Dendritic cell treated with granulocyte-macrophage colony-stimulating factor and Interleukin-4, amounts not matched to agents 40 ng/mL and 50 ng/mL, for 4 days (primary cell): ENCODE results near the gene IMPG1.

Experiments used
- H3K27ac Mint-ChIP-seq: one replicate; pipeline ENCODE4 v1.8.0; 2022; ENCODE audit warnings: mild to moderate bottlenecking, mixed read lengths
- H3K27me3 Mint-ChIP-seq: one replicate; pipeline ENCODE4 v1.8.0; 2022; ENCODE audit warnings: mild to moderate bottlenecking, mixed read lengths
- H3K36me3 Mint-ChIP-seq: one replicate; pipeline ENCODE4 v1.8.0; 2022; ENCODE audit warnings: low read depth, mixed read lengths
- H3K4me1 Mint-ChIP-seq: one replicate; pipeline ENCODE4 v1.8.0; 2022; ENCODE audit warnings: low read depth, mixed read lengths
- H3K4me3 Mint-ChIP-seq: one replicate; pipeline ENCODE4 v1.8.0; 2022; ENCODE audit warnings: mild to moderate bottlenecking, moderate library complexity, mixed read lengths
- H3K9me3 Mint-ChIP-seq: one replicate; pipeline ENCODE4 v1.8.0; 2022; ENCODE audit warnings: mixed read lengths
- intact Hi-C: fragments of 100-400 bp; cut with micrococcal nuclease; formaldehyde crosslinking; loops from one replicate; pipeline ENCODE4 v1.15.0; 2022

Gene IMPG1

GRCh38 chr6:76072562-76072961, at the start of gene IMPG1:
IMPG1 (minus strand) TSS chr6:76072662; CDS start chr6:76072488, 174 bp downstream.
- Mint-ChIP-seq H3K36me3 (no peaks in the 10 kb centered on the region), H3K4me3 (no peak within 1 kb of the TSS), H3K4me1 (no peaks in the 10 kb centered on the region), H3K9me3 (no peaks in the 10 kb centered on the region), H3K27ac (no peak within 1 kb of the TSS), H3K27me3 (no peaks in the 10 kb centered on the region)
- intact Hi-C loops: no loop called here

- Mint-ChIP-seq H3K36me3 (no peaks in the 10 kb centered on the region), H3K4me3 (no peak overlapping the region), H3K27me3 (no peaks in the 10 kb centered on the region), H3K27ac (no peak overlapping the region), H3K4me1 (no peaks in the 10 kb centered on the region), H3K9me3 (peaks cover 59% of the 10 kb centered on the region)
- intact Hi-C loops: no loop called here
These were observed 47.8 kb upstream of the IMPG1 start for GRCh38 chr6:76120302-76120701.

- H3K36me3 Mint-ChIP-seq: no peaks in the 10 kb centered on the region
- no peaks in the 10 kb centered on the region for H3K9me3 Mint-ChIP-seq
- no peaks in the 10 kb centered on the region for H3K4me1 Mint-ChIP-seq
- no peak overlapping the region for H3K27ac Mint-ChIP-seq
- H3K4me3 Mint-ChIP-seq: no peak overlapping the region
- intact Hi-C loops: no loop called here
- no peaks in the 10 kb centered on the region for H3K27me3 Mint-ChIP-seq
These were observed 819 bp upstream of the IMPG1 start for GRCh38 chr6:76073281-76073680.

GRCh38 chr6:76057469-76057868, 15.0 kb downstream of the IMPG1 start:
- no peak overlapping the region for H3K27ac Mint-ChIP-seq
- intact Hi-C loops: no loop called here

GRCh38 chr6:76052314-76052713, 20.1 kb downstream of the IMPG1 start:
- intact Hi-C loops: no loop called here
- no peaks in the 10 kb centered on the region for H3K27me3 Mint-ChIP-seq
- H3K27ac Mint-ChIP-seq: no peak overlapping the region
- H3K9me3 Mint-ChIP-seq: peaks cover 26% of the 10 kb centered on the region
- H3K4me1 Mint-ChIP-seq: no peaks in the 10 kb centered on the region
- H3K4me3 Mint-ChIP-seq: no peak overlapping the region
- H3K36me3 Mint-ChIP-seq: no peaks in the 10 kb centered on the region

More at GRCh38 chr6:76057469-76057868, 15.0 kb downstream of the IMPG1 start:
- Mint-ChIP-seq H3K9me3 (peaks cover 10% of the 10 kb centered on the region), H3K4me1 (no peaks in the 10 kb centered on the region), H3K4me3 (no peak overlapping the region), H3K36me3 (no peaks in the 10 kb centered on the region), H3K27me3 (no peaks in the 10 kb centered on the region)

DNA sequence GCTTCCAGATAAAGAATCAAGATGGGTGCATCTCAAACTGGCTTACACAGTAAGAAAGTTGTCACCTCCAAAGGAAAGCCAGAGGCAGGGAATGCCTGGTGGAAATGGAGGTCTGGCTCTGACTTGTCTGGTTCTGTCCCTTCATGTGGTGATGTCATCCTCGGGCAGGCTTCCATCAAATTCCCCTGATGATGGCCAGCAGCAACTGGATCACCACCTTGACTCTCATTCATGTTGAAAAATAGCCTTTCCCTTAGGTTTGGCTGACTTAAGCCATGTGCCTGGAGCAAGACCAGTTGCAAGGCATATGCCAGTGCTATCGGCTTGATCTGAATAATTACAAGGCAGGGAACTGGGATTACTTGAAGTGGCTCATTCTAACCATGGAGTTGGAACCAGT, 28.8 kb downstream of the IMPG1 start:
- no peak overlapping the region for H3K4me3 Mint-ChIP-seq
- intact Hi-C loops: no loop called here
- H3K4me1 Mint-ChIP-seq: no peaks in the 10 kb centered on the region

GRCh38 chr6:76035713-76036112, 36.7 kb downstream of the IMPG1 start:
- H3K27ac Mint-ChIP-seq: no peak overlapping the region
- H3K36me3 Mint-ChIP-seq: no peaks in the 10 kb centered on the region
- no peaks in the 10 kb centered on the region for H3K27me3 Mint-ChIP-seq
- H3K4me1 Mint-ChIP-seq: no peaks in the 10 kb centered on the region
- peaks cover 43% of the 10 kb centered on the region for H3K9me3 Mint-ChIP-seq
- intact Hi-C loops: no loop called here
- no peak overlapping the region for H3K4me3 Mint-ChIP-seq

More for the DNA sequence above, 28.8 kb downstream of the IMPG1 start:
- H3K27ac Mint-ChIP-seq: no peak overlapping the region
- H3K9me3 Mint-ChIP-seq: peaks cover 58% of the 10 kb centered on the region
- H3K27me3 Mint-ChIP-seq: no peaks in the 10 kb centered on the region
- H3K36me3 Mint-ChIP-seq: no peaks in the 10 kb centered on the region

DNA sequence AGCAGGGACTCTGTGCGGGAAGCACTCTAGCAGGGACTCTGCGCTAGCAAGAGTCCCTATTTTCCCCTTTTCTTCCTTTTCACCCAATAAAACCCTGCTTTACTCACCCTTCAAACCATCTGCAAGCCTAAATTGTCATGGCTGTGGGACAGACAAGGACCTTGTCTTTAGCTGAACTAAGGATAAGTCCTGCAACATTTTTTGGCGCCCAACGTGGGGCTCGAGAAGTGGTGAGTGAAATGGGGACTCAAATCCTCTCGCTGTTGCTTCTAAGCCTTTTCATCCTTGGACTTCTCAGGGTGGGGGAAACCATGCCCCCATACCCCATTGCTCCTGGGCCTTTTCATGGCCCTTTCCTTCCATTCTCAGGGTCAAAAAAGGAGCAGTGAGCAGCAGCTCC, 46.4 kb downstream of the IMPG1 start:
- intact Hi-C loops: no loop called here
- no peaks in the 10 kb centered on the region for H3K36me3 Mint-ChIP-seq
- H3K4me1 Mint-ChIP-seq: no peaks in the 10 kb centered on the region
- no peaks in the 10 kb centered on the region for H3K27me3 Mint-ChIP-seq
- no peak overlapping the region for H3K27ac Mint-ChIP-seq
- no peak overlapping the region for H3K4me3 Mint-ChIP-seq
- peaks cover 61% of the 10 kb centered on the region for H3K9me3 Mint-ChIP-seq

DNA sequence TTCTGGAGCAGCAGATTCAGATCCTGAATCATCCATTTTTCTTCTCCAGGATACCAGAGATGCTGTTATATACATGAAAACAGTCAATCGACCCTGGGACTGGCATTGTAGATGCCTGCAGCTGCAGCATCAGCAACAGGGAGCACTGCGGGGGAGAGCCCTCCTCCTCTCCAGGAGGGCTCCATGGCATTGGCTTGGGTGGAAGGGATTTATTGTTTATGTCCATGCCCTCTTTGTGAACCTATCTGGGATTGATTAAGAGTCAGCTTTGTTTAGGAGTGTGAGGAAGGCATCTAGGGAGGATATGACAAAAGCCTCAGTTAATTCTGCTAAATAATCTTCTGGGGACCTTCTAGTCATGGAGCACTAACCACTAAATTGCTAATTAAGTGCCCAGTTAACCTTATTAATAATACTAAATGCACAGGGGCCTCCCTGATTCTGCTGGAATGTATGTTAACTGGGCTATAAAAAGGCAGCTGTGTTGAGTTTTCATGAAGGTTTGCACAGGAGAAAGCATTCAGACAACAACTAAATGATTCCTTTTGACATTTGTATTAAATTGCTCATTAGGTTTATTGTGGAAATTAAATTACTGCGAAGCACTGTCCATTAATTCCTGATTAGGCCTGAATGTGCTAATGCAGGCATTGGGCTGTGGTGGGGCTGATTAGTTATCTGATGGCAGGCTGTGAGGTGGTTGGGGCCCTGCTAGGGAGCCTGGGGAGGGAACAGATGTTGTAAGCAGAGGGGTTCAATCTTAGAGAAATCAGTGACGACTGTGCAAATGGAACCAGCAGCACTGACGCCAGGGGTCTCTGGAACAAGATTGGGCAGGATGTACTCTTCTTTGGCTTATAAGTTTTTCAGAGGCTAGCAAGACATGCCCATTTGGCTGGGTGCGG, 57.6 kb downstream of the IMPG1 start:
- no peak overlapping the region for H3K27ac Mint-ChIP-seq
- H3K36me3 Mint-ChIP-seq: no peaks in the 10 kb centered on the region
- intact Hi-C loops: no loop called here
- no peak overlapping the region for H3K4me3 Mint-ChIP-seq
- H3K9me3 Mint-ChIP-seq: peaks cover 38% of the 10 kb centered on the region
- no peaks in the 10 kb centered on the region for H3K4me1 Mint-ChIP-seq
- no peaks in the 10 kb centered on the region for H3K27me3 Mint-ChIP-seq

- Mint-ChIP-seq H3K27me3 (no peaks in the 10 kb centered on the region), H3K4me3 (no peak overlapping the region), H3K27ac (no peak overlapping the region), H3K9me3 (no peaks in the 10 kb centered on the region), H3K36me3 (no peaks in the 10 kb centered on the region), H3K4me1 (no peaks in the 10 kb centered on the region)
- intact Hi-C loops: no loop called here
These were observed 68.3 kb downstream of the IMPG1 start for GRCh38 chr6:76004202-76004601.

DNA sequence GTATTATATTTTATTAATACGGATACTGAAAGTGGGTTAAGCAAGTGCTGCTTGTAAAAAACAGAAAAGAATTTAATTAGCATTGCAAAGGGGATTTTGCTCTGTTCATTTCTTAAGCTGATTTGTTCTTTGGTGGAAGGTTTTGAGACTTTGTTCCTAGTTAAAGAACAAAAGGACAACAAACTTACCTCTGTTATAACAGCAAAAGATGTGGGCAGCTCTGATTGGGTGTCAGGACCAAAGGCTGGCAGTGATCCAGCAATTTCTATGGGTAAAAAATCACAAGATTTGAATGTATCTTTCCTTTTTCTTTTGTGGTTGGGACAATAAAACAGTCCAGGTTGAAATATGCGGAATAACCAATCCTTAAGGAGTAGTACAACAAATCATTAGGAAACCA, 68.8 kb downstream of the IMPG1 start:
- H3K36me3 Mint-ChIP-seq: no peaks in the 10 kb centered on the region
- no peaks in the 10 kb centered on the region for H3K4me1 Mint-ChIP-seq
- intact Hi-C loops: no loop called here
- H3K9me3 Mint-ChIP-seq: no peaks in the 10 kb centered on the region
- no peak overlapping the region for H3K27ac Mint-ChIP-seq
- no peaks in the 10 kb centered on the region for H3K27me3 Mint-ChIP-seq
- no peak overlapping the region for H3K4me3 Mint-ChIP-seq

- Mint-ChIP-seq H3K9me3 (no peaks in the 10 kb centered on the region), H3K4me1 (no peaks in the 10 kb centered on the region), H3K27ac (no peak overlapping the region), H3K36me3 (no peaks in the 10 kb centered on the region), H3K27me3 (no peaks in the 10 kb centered on the region), H3K4me3 (no peak overlapping the region)
- intact Hi-C loops: no loop called here
These were observed 69.3 kb downstream of the IMPG1 start for GRCh38 chr6:76003113-76003512.

GRCh38 chr6:76000629-76001028, 71.8 kb downstream of the IMPG1 start:
- no peak overlapping the region for H3K27ac Mint-ChIP-seq
- H3K27me3 Mint-ChIP-seq: no peaks in the 10 kb centered on the region
- H3K4me1 Mint-ChIP-seq: no peaks in the 10 kb centered on the region
- intact Hi-C loops: no loop called here
- H3K9me3 Mint-ChIP-seq: no peaks in the 10 kb centered on the region
- no peaks in the 10 kb centered on the region for H3K36me3 Mint-ChIP-seq
- no peak overlapping the region for H3K4me3 Mint-ChIP-seq

- H3K27ac Mint-ChIP-seq: no peak overlapping the region
- no peak overlapping the region for H3K4me3 Mint-ChIP-seq
- no peaks in the 10 kb centered on the region for H3K4me1 Mint-ChIP-seq
- H3K36me3 Mint-ChIP-seq: no peaks in the 10 kb centered on the region
- intact Hi-C loops: no loop called here
- no peaks in the 10 kb centered on the region for H3K9me3 Mint-ChIP-seq
- H3K27me3 Mint-ChIP-seq: no peaks in the 10 kb centered on the region
These were observed 74.8 kb downstream of the IMPG1 start for GRCh38 chr6:75997696-75998095.
